ENCODE results near the gene CAMSAP2. TPM values are rescaled to one million over a fixed set of nuclear protein-coding genes. Genes with fewer than 3 reads are reported as not detected.

The CAMSAP2 gene
- total RNA-seq, 1 donor from 2014 or later: 43.9 TPM

DNA sequence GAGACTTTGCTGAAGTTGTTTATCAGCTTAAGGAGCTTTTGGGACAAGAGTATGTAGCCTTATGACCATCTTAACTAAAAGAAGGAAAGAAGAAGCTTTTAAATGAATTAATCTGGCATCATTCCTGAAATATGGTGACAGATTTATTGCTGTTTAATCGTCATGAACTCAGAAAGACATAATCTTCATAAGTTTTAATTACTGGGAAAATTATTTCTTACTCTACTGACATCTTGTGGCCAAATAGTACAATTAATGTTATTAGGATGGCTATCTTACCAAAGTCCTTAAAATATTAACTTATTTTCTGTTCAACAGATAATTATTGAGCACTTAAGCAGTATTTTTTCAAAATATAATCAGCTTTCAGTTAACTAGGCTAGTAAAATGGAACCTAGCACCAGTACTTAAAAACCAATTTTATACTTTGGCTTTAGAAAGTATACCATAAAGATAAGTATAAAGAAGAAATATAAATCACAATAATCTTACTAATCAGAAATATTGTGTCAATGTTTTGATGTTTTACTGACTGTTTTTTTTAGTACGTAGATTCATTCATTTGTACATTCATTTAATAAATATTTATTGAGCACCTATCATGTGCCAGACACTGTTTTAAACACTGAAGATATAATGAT, 99.4 kb downstream of the CAMSAP2 start:
- H3K4me1 ChIP-seq: no peaks in the 10 kb centered on the region
- no peak overlapping the region for H3K4me3 ChIP-seq
- H3K27me3 ChIP-seq: no peaks in the 10 kb centered on the region
- no peak for DNase-seq (ENCODE audit: low spot score)
- H3K36me3 ChIP-seq: peaks cover 18% of the 10 kb centered on the region
- H3K4me2 ChIP-seq: no peak overlapping the region
- no peaks in the 10 kb centered on the region for H4K20me1 ChIP-seq (ENCODE audit: low read depth)
- H3K27ac ChIP-seq: no peak overlapping the region
- no peaks in the 10 kb centered on the region for H3K4me1 Mint-ChIP-seq
- H3K27me3 Mint-ChIP-seq (ENCODE audit: insufficient read depth, low read depth): no peaks in the 10 kb centered on the region
- H3K9ac ChIP-seq: no peak overlapping the region
- no peaks in the 10 kb centered on the region for H3F3A ChIP-seq (ENCODE audit: low read depth)
- H3K9me3 ChIP-seq (ENCODE audit: low read depth): peaks cover 9% of the 10 kb centered on the region
- H3K4me3 Mint-ChIP-seq: no peak overlapping the region
- H2AFZ ChIP-seq (replicated peaks): no peak overlapping the region
- peaks cover 8% of the 10 kb centered on the region for H3K9me3 Mint-ChIP-seq
- TF ChIP-seq, protein P1, sequence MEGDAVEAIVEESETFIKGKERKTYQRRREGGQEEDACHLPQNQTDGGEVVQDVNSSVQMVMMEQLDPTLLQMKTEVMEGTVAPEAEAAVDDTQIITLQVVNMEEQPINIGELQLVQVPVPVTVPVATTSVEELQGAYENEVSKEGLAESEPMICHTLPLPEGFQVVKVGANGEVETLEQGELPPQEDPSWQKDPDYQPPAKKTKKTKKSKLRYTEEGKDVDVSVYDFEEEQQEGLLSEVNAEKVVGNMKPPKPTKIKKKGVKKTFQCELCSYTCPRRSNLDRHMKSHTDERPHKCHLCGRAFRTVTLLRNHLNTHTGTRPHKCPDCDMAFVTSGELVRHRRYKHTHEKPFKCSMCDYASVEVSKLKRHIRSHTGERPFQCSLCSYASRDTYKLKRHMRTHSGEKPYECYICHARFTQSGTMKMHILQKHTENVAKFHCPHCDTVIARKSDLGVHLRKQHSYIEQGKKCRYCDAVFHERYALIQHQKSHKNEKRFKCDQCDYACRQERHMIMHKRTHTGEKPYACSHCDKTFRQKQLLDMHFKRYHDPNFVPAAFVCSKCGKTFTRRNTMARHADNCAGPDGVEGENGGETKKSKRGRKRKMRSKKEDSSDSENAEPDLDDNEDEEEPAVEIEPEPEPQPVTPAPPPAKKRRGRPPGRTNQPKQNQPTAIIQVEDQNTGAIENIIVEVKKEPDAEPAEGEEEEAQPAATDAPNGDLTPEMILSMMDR (IDR thresholded peaks at IDR 0.05): peak; percentile 50
- no peak for TF ChIP-seq EZH2 (IDR thresholded peaks at IDR 0.05)
- no peak overlapping the region for H3K27ac Mint-ChIP-seq
- H3K79me2 ChIP-seq (ENCODE audit: low read depth): peaks cover 8% of the 10 kb centered on the region
- peaks cover 20% of the 10 kb centered on the region for H3K36me3 Mint-ChIP-seq

DNA sequence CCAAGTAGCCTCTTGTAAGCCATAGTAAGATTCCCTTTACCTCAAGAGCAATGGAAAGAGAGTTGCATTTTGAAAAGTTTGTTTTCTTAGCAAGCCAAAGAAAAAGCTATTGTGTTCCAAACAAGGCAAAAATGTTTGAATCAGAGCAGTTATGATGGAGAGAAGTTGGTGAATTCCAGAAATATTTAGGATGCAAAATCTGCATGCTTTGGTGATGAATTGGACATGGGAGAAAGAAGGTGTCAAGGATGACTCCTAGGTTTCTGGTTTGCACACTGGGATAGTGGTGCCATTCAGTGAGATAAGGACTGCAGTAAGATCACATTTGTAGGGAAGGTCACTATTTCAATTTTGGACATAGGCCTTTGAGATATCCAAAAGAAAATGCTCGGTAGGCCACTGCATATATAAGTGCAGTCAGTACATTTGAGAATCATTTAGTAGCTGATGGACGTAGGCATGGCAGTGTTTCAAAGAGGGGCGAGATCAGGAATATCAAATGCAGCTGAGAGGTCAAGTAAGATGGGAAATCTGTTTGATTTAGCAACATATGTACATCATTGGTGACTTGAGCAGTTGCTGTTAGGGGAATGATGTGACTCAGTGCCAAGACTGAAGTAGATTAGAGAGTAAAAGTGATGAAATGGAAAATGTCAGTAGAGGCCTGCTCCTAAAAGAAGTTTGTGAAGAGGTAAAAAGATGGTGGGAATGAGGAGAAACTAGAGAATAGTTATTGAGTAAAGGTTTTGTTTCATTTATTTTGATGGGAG, 100.2 kb downstream of the CAMSAP2 start:
- Histone ChIP-seq H3K4me1 (no peaks in the 10 kb centered on the region), H3K4me3 (no peak overlapping the region), H3K4me2 (no peak overlapping the region), H2AFZ (replicated peaks) (no peak overlapping the region), H3K9me3 (ENCODE audit: low read depth) (peaks cover 9% of the 10 kb centered on the region), H3K27me3 (no peaks in the 10 kb centered on the region), H3K9ac (no peak overlapping the region), H4K20me1 (ENCODE audit: low read depth) (no peaks in the 10 kb centered on the region), H3K79me2 (ENCODE audit: low read depth) (peaks cover 8% of the 10 kb centered on the region), H3F3A (ENCODE audit: low read depth) (no peaks in the 10 kb centered on the region), H3K27ac (no peak overlapping the region), H3K36me3 (peaks cover 18% of the 10 kb centered on the region)
- Mint-ChIP-seq H3K27ac (no peak overlapping the region), H3K4me1 (no peaks in the 10 kb centered on the region), H3K4me3 (no peak overlapping the region), H3K9me3 (peaks cover 8% of the 10 kb centered on the region), H3K36me3 (peaks cover 21% of the 10 kb centered on the region), H3K27me3 (ENCODE audit: insufficient read depth, low read depth) (no peaks in the 10 kb centered on the region)
- no peak for DNase-seq (ENCODE audit: low spot score)
- no peak for TF ChIP-seq EZH2 (IDR thresholded peaks at IDR 0.05)
- no peak for TF ChIP-seq EZH2phosphoT487 (IDR thresholded peaks at IDR 0.05)
- TF ChIP-seq, protein P1 (IDR thresholded peaks at IDR 0.05): no peak

DNA sequence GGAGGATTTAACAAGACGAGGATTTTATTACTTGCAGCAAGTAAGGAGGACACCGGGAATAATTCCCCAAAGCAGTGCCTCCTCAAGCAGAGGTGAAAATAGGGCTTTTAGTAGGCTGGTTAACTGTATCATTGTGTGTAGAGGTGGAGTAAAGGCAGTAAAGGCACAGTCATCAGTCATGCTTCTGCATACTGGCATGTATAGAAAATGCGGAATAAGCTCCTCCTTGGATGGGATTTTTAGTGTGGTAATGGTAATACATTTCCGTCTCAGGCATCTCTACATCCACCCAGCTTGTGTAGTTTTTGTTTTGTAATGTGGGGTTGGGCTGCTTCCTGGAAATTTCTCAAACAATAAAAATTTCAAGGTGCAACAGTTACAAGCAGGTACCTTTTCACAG, 106.7 kb downstream of the CAMSAP2 start:
- Mint-ChIP-seq H3K4me1 (no peaks in the 10 kb centered on the region), H3K27ac (no peak overlapping the region), H3K9me3 (no peaks in the 10 kb centered on the region), H3K27me3 (ENCODE audit: insufficient read depth, low read depth) (no peaks in the 10 kb centered on the region), H3K4me3 (no peak overlapping the region), H3K36me3 (peaks cover 43% of the 10 kb centered on the region)
- Histone ChIP-seq H3F3A (ENCODE audit: low read depth) (no peaks in the 10 kb centered on the region), H3K79me2 (ENCODE audit: low read depth) (no peaks in the 10 kb centered on the region), H3K9me3 (ENCODE audit: low read depth) (no peaks in the 10 kb centered on the region), H3K4me1 (no peaks in the 10 kb centered on the region), H3K9ac (no peak overlapping the region), H3K4me3 (no peak overlapping the region), H3K27ac (no peak overlapping the region), H4K20me1 (ENCODE audit: low read depth) (no peaks in the 10 kb centered on the region), H3K36me3 (peaks cover 10% of the 10 kb centered on the region), H3K4me2 (no peak overlapping the region), H3K27me3 (no peaks in the 10 kb centered on the region), H2AFZ (replicated peaks) (no peak overlapping the region)
- no peak for TF ChIP-seq EZH2phosphoT487 (IDR thresholded peaks at IDR 0.05)
- TF ChIP-seq, protein P1 (IDR thresholded peaks at IDR 0.05): no peak
- TF ChIP-seq EZH2 (IDR thresholded peaks at IDR 0.05): no peak
- no peak for DNase-seq (ENCODE audit: low spot score)

Measured in neural progenitor cell (in vitro differentiated cells).